ENCODE measurements around the gene NMT2. TPM values are rescaled to one million over a fixed set of nuclear protein-coding genes. Genes with fewer than 3 reads are reported as not detected.

NMT2 gene
- total and polyA plus RNA-seq, 10 of the 15 experiments (the other 5 are each of a cell fraction or from before 2014, with no cell fraction given) = 4.9 to 12.0 (median 9.2) TPM

- no peak overlapping the region for H2AFZ ChIP-seq (ENCODE audit: control insufficient read depth, low read depth, low read length)
- H3K79me2 ChIP-seq (ENCODE audit: control insufficient read depth, insufficient read depth, low read length) = no peaks in the 10 kb centered on the region
- CTCF ChIA-PET = no interaction called here
- POLR2A ChIA-PET = no interaction called here
- DNase-seq (ENCODE audit: low read depth, low spot score) (no peak), FAIRE-seq (no peak), ATAC-seq (no peak)
- H3K4me2 ChIP-seq (ENCODE audit: control insufficient read depth, insufficient read depth) = no peak overlapping the region
- no peaks in the 10 kb centered on the region for H3K36me3 ChIP-seq (ENCODE audit: control insufficient read depth in 2 of 2, insufficient read depth in 2 of 2, low read length in 1 of 2)
- WGBS (ENCODE audit: insufficient coverage, insufficient replicate concordance, low lambda C conversion rate, missing lambda C conversion rate) = 69% methylated on average over 5 of the region's 5 CpGs
- H3K27ac ChIP-seq (ENCODE audit: control insufficient read depth, insufficient read depth) = no peak overlapping the region
- SMC1A ChIA-PET (ENCODE audit: uncharacterized antibody, unreplicated experiment) = interaction anchor here (0.5 kb wide), 1 partner anchor 34 kb away, joined by 3 read pairs; no protein-coding TSS in a partner anchor
- peaks cover 1% of the 10 kb centered on the region for H3K4me1 ChIP-seq (ENCODE audit: control insufficient read depth, insufficient read depth, low read length)
- intact Hi-C loops (cut with micrococcal nuclease; ENCODE audit: unreplicated experiment) = no loop called here
- no peak for TF ChIP-seq ZZZ3 (IDR thresholded peaks at IDR 0.05; ENCODE audit: control insufficient read depth, insufficient read length, low read depth)
- TF ChIP-seq MYB (IDR thresholded peaks at IDR 0.05; ENCODE audit: borderline replicate concordance, low read depth, low read length) = no peak
- TF ChIP-seq CEBPB (IDR thresholded peaks at IDR 0.05; ENCODE audit: borderline replicate concordance in 1 of 2, low read depth in 2 of 2, low read length in 2 of 2) = no peak
- RAD21 ChIA-PET (ENCODE audit: unreplicated experiment) = no interaction called here
- no peaks in the 10 kb centered on the region for H4K20me1 ChIP-seq (ENCODE audit: control insufficient read depth, insufficient read depth)
- no peaks in the 10 kb centered on the region for H3K9me3 ChIP-seq (replicated peaks; ENCODE audit: control insufficient read depth, insufficient read depth, low read length)
- no peaks in the 10 kb centered on the region for H3K27me3 ChIP-seq (replicated peaks in 1 of 2; ENCODE audit: control insufficient read depth in 2 of 2, insufficient read depth in 2 of 2, low read length in 1 of 2)
- H3K4me3 ChIP-seq = no peak overlapping the region
- H3K9ac ChIP-seq (ENCODE audit: control insufficient read depth, insufficient read depth, low read length) = no peak overlapping the region
- in situ Hi-C loops (cut with MboI) = no loop called here
- no TSS peak for BruUV-seq (replicated peaks)
These were observed 77.1 kb downstream of the NMT2 start for GRCh38 chr10:15091418-15091817.

DNA sequence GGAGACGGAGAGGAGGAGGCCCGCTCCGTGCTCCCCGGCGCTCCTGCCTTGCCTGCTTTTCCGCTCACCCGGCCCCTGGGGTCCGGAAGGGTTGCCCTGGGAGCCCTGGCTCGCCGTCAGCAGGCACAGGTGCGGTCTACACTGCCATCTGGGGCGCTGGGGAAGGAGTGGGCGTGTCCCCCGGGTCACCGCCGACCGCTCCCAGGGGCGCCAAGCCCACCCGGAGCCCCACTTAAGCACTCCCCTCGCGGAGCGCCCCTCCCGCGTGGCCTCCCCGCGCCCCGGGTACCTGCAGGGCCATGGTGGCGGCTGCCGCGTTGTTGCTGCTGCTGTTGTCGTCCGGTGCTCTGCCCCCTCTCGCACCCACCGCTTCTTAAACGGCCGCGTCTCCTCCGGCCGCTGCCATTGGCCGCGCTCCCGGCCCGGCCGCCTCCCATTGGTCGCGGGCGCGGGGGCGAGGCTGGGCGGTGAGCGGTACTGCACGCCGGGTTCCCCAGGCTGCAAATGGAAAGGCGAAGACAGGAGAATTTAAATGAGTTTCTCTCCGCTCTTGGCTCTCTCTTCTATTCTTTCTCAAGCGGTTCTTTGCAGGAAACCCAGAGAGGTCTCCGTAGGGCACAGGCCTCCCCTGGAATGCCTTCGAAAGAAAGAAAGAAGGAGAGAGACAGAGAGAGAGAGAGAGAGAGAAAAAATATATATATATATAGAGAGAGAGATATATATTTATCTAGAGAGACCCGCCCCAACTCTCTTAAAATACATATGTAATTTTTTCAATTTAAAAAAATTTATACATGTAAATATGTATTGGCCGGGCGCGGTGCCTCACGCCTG is 79.8 kb downstream of the NMT2 start, which contains the start of gene ACBD7:
Gene ACBD7, minus strand, starts transcription at position 349 of the 834 bp plus-strand sequence. Its CDS starts 48 bp downstream, at position 301.
- no peaks in the 10 kb centered on the region for H3K9me3 ChIP-seq (replicated peaks; ENCODE audit: control insufficient read depth, insufficient read depth, low read length)
- H3K9ac ChIP-seq (ENCODE audit: control insufficient read depth, insufficient read depth, low read length) = no peak within 1 kb of the TSS
- peak within 1 kb of the TSS; percentile 89 for H3K4me2 ChIP-seq (ENCODE audit: control insufficient read depth, insufficient read depth)
- intact Hi-C loops (cut with micrococcal nuclease; ENCODE audit: unreplicated experiment) (no loop called here), in situ Hi-C loops (cut with MboI) (no loop called here)
- WGBS (ENCODE audit: insufficient coverage, insufficient replicate concordance, low lambda C conversion rate, missing lambda C conversion rate) = 14% methylated on average over 35 of the region's 63 CpGs
- no peaks in the 10 kb centered on the region for H3K79me2 ChIP-seq (ENCODE audit: control insufficient read depth, insufficient read depth, low read length)
- H2AFZ ChIP-seq (ENCODE audit: control insufficient read depth, low read depth, low read length) = peak within 1 kb of the TSS; percentile 87
- ChIA-PET CTCF (no interaction called here), POLR2A (no interaction called here), SMC1A (ENCODE audit: uncharacterized antibody, unreplicated experiment) (no interaction called here), RAD21 (ENCODE audit: unreplicated experiment) (no interaction called here)
- peak within 1 kb of the TSS; percentile 71 for H3K4me3 ChIP-seq
- BruUV-seq (replicated peaks) = no TSS peak
- H3K27me3 ChIP-seq (replicated peaks in 1 of 2; ENCODE audit: control insufficient read depth in 2 of 2, insufficient read depth in 2 of 2, low read length in 1 of 2) = no peaks in the 10 kb centered on the region
- no peak within 1 kb of the TSS for H3K27ac ChIP-seq (ENCODE audit: control insufficient read depth, insufficient read depth)
- H4K20me1 ChIP-seq (ENCODE audit: control insufficient read depth, insufficient read depth) = no peaks in the 10 kb centered on the region
- FAIRE-seq (peak; percentile 76), ATAC-seq (peak; percentile 100), DNase-seq (ENCODE audit: low read depth, low spot score) (no peak)
- H3K4me1 ChIP-seq (ENCODE audit: control insufficient read depth, insufficient read depth, low read length) = no peaks in the 10 kb centered on the region
- H3K36me3 ChIP-seq (ENCODE audit: control insufficient read depth in 2 of 2, insufficient read depth in 2 of 2, low read length in 1 of 2) = no peaks in the 10 kb centered on the region
- TF ChIP-seq EGR1 (IDR thresholded peaks at IDR 0.05; ENCODE audit: borderline replicate concordance in 1 of 2, low read depth in 2 of 2, low read length in 2 of 2) (peak in 1 of 2 experiments; percentile 73; a peak in 2 of 3 replicates), POLR2A (IDR thresholded peaks at IDR 0.05; ENCODE audit: low read depth, low read length) (peak; percentile 66; the same call in 1 of the 2 replicates), ZNF24 (IDR thresholded peaks at IDR 0.05) (no peak), CTCF (IDR thresholded peaks at IDR 0.05 in 2 of 3, conservative IDR thresholded peaks at IDR 0.05 in 1 of 3; ENCODE audit: control insufficient read depth in 2 of 3, extremely low read depth in 1 of 3, insufficient read depth in 1 of 3, low read depth in 3 of 3, low read length in 3 of 3) (peak in 2 of 3 experiments; percentile 32 to 33; a peak in 3 of 6 replicates), MEF2B (IDR thresholded peaks at IDR 0.05; ENCODE audit: partially characterized antibody, poor library complexity, severe bottlenecking) (peak; percentile 16), MAX (IDR thresholded peaks at IDR 0.05; ENCODE audit: low read depth, low read length) (peak; percentile 60; the same call in 1 of the 2 replicates)
- TF ChIP-seq, protein P1, sequence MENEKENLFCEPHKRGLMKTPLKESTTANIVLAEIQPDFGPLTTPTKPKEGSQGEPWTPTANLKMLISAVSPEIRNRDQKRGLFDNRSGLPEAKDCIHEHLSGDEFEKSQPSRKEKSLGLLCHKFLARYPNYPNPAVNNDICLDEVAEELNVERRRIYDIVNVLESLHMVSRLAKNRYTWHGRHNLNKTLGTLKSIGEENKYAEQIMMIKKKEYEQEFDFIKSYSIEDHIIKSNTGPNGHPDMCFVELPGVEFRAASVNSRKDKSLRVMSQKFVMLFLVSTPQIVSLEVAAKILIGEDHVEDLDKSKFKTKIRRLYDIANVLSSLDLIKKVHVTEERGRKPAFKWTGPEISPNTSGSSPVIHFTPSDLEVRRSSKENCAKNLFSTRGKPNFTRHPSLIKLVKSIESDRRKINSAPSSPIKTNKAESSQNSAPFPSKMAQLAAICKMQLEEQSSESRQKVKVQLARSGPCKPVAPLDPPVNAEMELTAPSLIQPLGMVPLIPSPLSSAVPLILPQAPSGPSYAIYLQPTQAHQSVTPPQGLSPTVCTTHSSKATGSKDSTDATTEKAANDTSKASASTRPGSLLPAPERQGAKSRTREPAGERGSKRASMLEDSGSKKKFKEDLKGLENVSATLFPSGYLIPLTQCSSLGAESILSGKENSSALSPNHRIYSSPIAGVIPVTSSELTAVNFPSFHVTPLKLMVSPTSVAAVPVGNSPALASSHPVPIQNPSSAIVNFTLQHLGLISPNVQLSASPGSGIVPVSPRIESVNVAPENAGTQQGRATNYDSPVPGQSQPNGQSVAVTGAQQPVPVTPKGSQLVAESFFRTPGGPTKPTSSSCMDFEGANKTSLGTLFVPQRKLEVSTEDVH (IDR thresholded peaks at IDR 0.05; ENCODE audit: low read depth, partially characterized antibody) = no peak

All from GM12878 (cell line).